ENCODE data around the gene ATG5.

ATG5 gene

GRCh38 chr6:106321940-106322339 is 3.6 kb downstream of the ATG5 start:
- no peaks in the 10 kb centered on the region for H3K9me3 ChIP-seq
- H3K27ac ChIP-seq: no peak overlapping the region
- peaks cover 0 to 20% (median 15%) of the 10 kb centered on the region in 4 donors for H3K4me1 ChIP-seq
- H3K36me3 ChIP-seq: no peaks in the 10 kb centered on the region
- TF ChIP-seq CTCF (IDR thresholded peaks at IDR 0.05): no peak
- H3K27me3 ChIP-seq: no peaks in the 10 kb centered on the region
- H3K4me3 ChIP-seq: no peak overlapping the region
- intact Hi-C loops (cut with DNase I; ENCODE audit: low total_unique reads): no loop called here
- DNase-seq: no peak

- Histone ChIP-seq H3K36me3 (peaks cover 8 to 15% (median 13%) of the 10 kb centered on the region in 3 donors), H3K4me1 (peaks cover 0 to 7% (median 5%) of the 10 kb centered on the region in 4 donors), H3K27me3 (no peaks in the 10 kb centered on the region), H3K9me3 (no peaks in the 10 kb centered on the region), H3K4me3 (no peak overlapping the region), H3K27ac (no peak overlapping the region)
- intact Hi-C loops (cut with DNase I; ENCODE audit: low total_unique reads): no loop called here
- no peak for TF ChIP-seq CTCF (IDR thresholded peaks at IDR 0.05)
- DNase-seq: no peak
These were observed 6.7 kb downstream of the ATG5 start for GRCh38 chr6:106318851-106319250.

- Histone ChIP-seq H3K27ac (no peak overlapping the region), H3K4me3 (no peak overlapping the region), H3K27me3 (no peaks in the 10 kb centered on the region), H3K4me1 (peaks cover 0 to under 1% (median 0%) of the 10 kb centered on the region in 4 donors), H3K9me3 (no peaks in the 10 kb centered on the region), H3K36me3 (peaks cover 8 to 15% (median 13%) of the 10 kb centered on the region in 3 donors)
- no peak for TF ChIP-seq CTCF (IDR thresholded peaks at IDR 0.05)
- DNase-seq: no peak
- intact Hi-C loops (cut with DNase I; ENCODE audit: low total_unique reads): no loop called here
These were observed 7.5 kb downstream of the ATG5 start for GRCh38 chr6:106318061-106318460.

- no peak overlapping the region for H3K4me3 ChIP-seq
- intact Hi-C loops (cut with DNase I; ENCODE audit: low total_unique reads): no loop called here
- H3K27me3 ChIP-seq: no peaks in the 10 kb centered on the region
- H3K36me3 ChIP-seq: peaks cover 8 to 15% (median 13%) of the 10 kb centered on the region in 3 donors
- no peak for DNase-seq
- H3K4me1 ChIP-seq: peaks cover 0 to 7% (median 4%) of the 10 kb centered on the region in 4 donors
- H3K27ac ChIP-seq: no peak overlapping the region
- H3K9me3 ChIP-seq: no peaks in the 10 kb centered on the region
- TF ChIP-seq CTCF (IDR thresholded peaks at IDR 0.05): no peak
These were observed 9.2 kb downstream of the ATG5 start for GRCh38 chr6:106316375-106316766.

GRCh38 chr6:106315765-106316374 is 9.7 kb downstream of the ATG5 start:
- Histone ChIP-seq H3K9me3 (no peaks in the 10 kb centered on the region), H3K4me1 (peaks cover 0 to 12% (median 8%) of the 10 kb centered on the region in 4 donors), H3K36me3 (peaks cover 8 to 15% (median 13%) of the 10 kb centered on the region in 3 donors), H3K27ac (no peak overlapping the region), H3K27me3 (no peaks in the 10 kb centered on the region), H3K4me3 (no peak overlapping the region)
- intact Hi-C loops (cut with DNase I; ENCODE audit: low total_unique reads): no loop called here
- no peak for TF ChIP-seq CTCF (IDR thresholded peaks at IDR 0.05)
- no peak for DNase-seq
